Esophagus muscularis mucosa (tissue), 4 donors: Measurements from ENCODE around the gene SLC12A8. TPM values are rescaled to one million over a fixed set of nuclear protein-coding genes. Genes with fewer than 3 reads are reported as not detected.

Experiments used
- DNase-seq: peaks from one replicate; pipeline ENCODE4 v3.0.0-alpha.2; 2017; ENCODE audit errors: extremely low spot score
- H3K27ac ChIP-seq, 4 donors: fragments of 200-600 bp; sonication (generic); replicated peaks in 1 of 4; 1 replicate in 3 of 4; 2 replicates in 1 of 4; pipeline ENCODE4 v1.5.1; 2016 to 2019; ENCODE audit warnings: mild to moderate bottlenecking in 1 of 4
- H3K27me3 ChIP-seq, 4 donors: fragments of 200-600 bp; sonication (generic); one replicate each; pipeline versions ENCODE4 v1.5.1 to v1.6.0; 2016 to 2019
- H3K36me3 ChIP-seq, 4 donors: fragments of 200-600 bp; sonication (generic); one replicate each; pipeline ENCODE4 v1.5.1; 2016 to 2019
- H3K4me1 ChIP-seq, 4 donors: fragments of 200-600 bp; sonication (generic); one replicate each; pipeline ENCODE4 v1.5.1; 2016 to 2019
- H3K4me3 ChIP-seq, 4 donors: fragments of 200-600 bp; sonication (generic); 1 replicate in 2 of 4; 2 replicates in 2 of 4; pipeline ENCODE4 v1.5.1; 2016 to 2019; ENCODE audit warnings: mild to moderate bottlenecking in 4 of 4, moderate library complexity in 1 of 4
- H3K9me3 ChIP-seq, 4 donors: fragments of 200-600 bp; sonication (generic); 1 replicate in 3 of 4; 2 replicates in 1 of 4; pipeline ENCODE4 v1.5.1; 2016 to 2019
- CTCF ChIP-seq, 3 experiments: fragments of 200-600 bp in 2 of 3; fragments of 450-650 bp in 1 of 3; sonication (generic) in 2 of 3; IDR thresholded peaks; one replicate each; pipeline ENCODE4 v1.5.1; 2017 to 2019; ENCODE audit warnings: antibody characterized with exemption in 3 of 3, mild to moderate bottlenecking in 2 of 3, moderate library complexity in 1 of 3
- EP300 ChIP-seq: sonication (generic); formaldehyde crosslinking; IDR thresholded peaks from one replicate; pipeline ENCODE4 v1.6.1; 2017; ENCODE audit warnings: antibody characterized with exemption
- POLR2A ChIP-seq: fragments of 450-650 bp; IDR thresholded peaks from one replicate; pipeline ENCODE4 v1.6.1; 2017; ENCODE audit warnings: antibody characterized with exemption, moderate library complexity, mild to moderate bottlenecking, low read depth
- POLR2AphosphoS5 ChIP-seq, 2 donors: sonication (generic); formaldehyde crosslinking; IDR thresholded peaks; one replicate each; pipeline ENCODE4 v1.6.1; 2017; ENCODE audit warnings: antibody characterized with exemption in 2 of 2
- WGBS: methylation state at CpG from one replicate; pipeline ENCODE4 v1.1.5; 2018; 5-methylcytosine and 5-hydroxymethylcytosine counted together
- intact Hi-C: fragments of 100-400 bp; cut with DNase I; formaldehyde crosslinking; loops from one replicate; pipeline ENCODE4 v1.15.1; 2023
- total RNA-seq, 4 donors: library from RNA; depleted of rRNA; stranded (reverse); fragments of >200 nt; gene quantifications; one replicate each; pipeline versions ENCODE4 v1.1.0 to v1.2.1, GENCODE V29; 2016

Gene SLC12A8
- total RNA-seq, 4 donors from 2014 or later = 0.46 to 2.9 (median 1.6) TPM; not detected in 1

- WGBS = 58% methylated on average over 11 of the region's 11 CpGs
- H3K9me3 ChIP-seq = no peaks in the 10 kb centered on the region
- no peak overlapping the region for H3K4me3 ChIP-seq
- DNase-seq = no peak
- intact Hi-C loops = no loop called here
- peak overlapping the region; percentile 68 to 87 (median 74) for H3K27ac ChIP-seq
- peaks cover 68 to 74% (median 72%) of the 10 kb centered on the region in 4 donors for H3K4me1 ChIP-seq
- TF ChIP-seq CTCF (IDR thresholded peaks at IDR 0.05) (no peak), POLR2A (no peak), POLR2AphosphoS5 (IDR thresholded peaks at IDR 0.05) (no peak), EP300 (no peak)
- H3K36me3 ChIP-seq = no peaks in the 10 kb centered on the region
- no peaks in the 10 kb centered on the region for H3K27me3 ChIP-seq
These were observed 173.1 kb downstream of the SLC12A8 start for GRCh38 chr3:125039131-125040100.

DNA sequence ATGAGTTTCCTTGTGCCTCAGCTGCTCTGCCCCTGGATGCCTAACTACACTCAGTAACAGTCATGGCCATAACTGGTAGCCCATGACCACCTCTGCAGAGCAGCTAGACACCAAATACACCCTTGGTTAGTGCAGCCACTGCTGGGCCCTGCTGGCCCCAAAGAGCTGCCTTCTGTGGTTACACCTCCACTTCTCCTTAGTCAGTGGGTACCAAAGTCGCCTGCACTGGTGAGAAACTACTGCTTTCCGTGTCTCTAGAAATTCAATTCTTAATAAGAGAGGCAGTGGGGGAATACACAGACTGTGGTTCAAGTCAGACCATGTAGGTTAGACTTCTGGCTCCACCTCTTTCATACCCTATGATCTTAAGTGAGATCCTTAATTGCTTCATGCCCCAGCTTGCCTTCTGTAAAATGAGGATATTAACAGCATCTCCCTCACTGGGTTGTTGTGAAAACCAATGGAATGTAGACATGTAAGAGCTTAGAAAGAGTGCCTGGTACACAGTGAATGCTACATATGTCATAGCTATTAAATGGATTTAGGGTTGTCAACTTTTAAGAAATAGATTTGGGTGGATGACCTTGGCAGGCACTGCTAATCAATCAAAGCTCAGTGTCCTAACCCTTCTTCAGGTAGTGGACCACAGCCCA is 174.9 kb downstream of the SLC12A8 start:
- Histone ChIP-seq H3K36me3 (no peaks in the 10 kb centered on the region), H3K4me3 (no peak overlapping the region), H3K27me3 (no peaks in the 10 kb centered on the region), H3K4me1 (peaks cover 60 to 66% (median 66%) of the 10 kb centered on the region in 4 donors), H3K9me3 (no peaks in the 10 kb centered on the region), H3K27ac (peak overlapping the region in 2 of 4 donors; percentile 9 to 68)
- WGBS = 100% methylated on average over 2 of the region's 2 CpGs
- no peak for DNase-seq
- no peak for TF ChIP-seq POLR2A
- no peak for TF ChIP-seq POLR2AphosphoS5 (IDR thresholded peaks at IDR 0.05)
- intact Hi-C loops = no loop called here

DNA sequence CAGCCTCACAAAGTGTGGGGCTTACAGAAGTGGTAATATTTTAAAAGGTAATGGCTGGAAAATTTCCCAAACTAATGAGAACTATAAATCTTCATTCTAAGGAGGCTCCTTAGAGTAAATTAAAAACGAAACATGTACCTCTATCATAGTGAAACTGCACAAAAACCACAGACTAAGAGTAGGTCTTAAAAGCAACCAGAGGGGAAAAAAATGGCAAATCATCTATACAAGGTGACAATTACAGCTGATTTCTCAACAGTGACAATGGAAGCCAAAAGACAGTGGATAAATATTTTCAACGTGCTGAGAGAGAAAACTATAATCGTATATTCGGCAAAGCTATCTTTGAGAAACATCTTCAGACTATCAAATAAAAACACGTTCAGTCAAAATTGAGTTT is 177.3 kb downstream of the SLC12A8 start:
- no peak for TF ChIP-seq CTCF (IDR thresholded peaks at IDR 0.05)
- no peak for TF ChIP-seq POLR2AphosphoS5 (IDR thresholded peaks at IDR 0.05)
- TF ChIP-seq EP300 = no peak
- no peak for TF ChIP-seq POLR2A
- Histone ChIP-seq H3K27ac (no peak overlapping the region), H3K4me1 (peaks cover 41 to 60% (median 49%) of the 10 kb centered on the region in 4 donors), H3K4me3 (no peak overlapping the region), H3K27me3 (no peaks in the 10 kb centered on the region), H3K36me3 (no peaks in the 10 kb centered on the region), H3K9me3 (no peaks in the 10 kb centered on the region)
- intact Hi-C loops = no loop called here
- WGBS = 94% methylated on average over 5 of the region's 5 CpGs
- no peak for DNase-seq

- Histone ChIP-seq H3K27me3 (no peaks in the 10 kb centered on the region), H3K9me3 (no peaks in the 10 kb centered on the region), H3K4me3 (no peak overlapping the region), H3K36me3 (peaks cover 5 to 8% (median 8%) of the 10 kb centered on the region in 4 donors), H3K4me1 (peaks cover 29 to 50% (median 35%) of the 10 kb centered on the region in 4 donors), H3K27ac (peak overlapping the region in 2 of 4 donors; percentile 10 to 17)
- no peak for DNase-seq
- intact Hi-C loops = no loop called here
- 94% methylated on average over 14 of the region's 14 CpGs for WGBS
- TF ChIP-seq EP300 (no peak), CTCF (IDR thresholded peaks at IDR 0.05) (no peak), POLR2AphosphoS5 (IDR thresholded peaks at IDR 0.05) (no peak), POLR2A (no peak)
These were observed 178.9 kb downstream of the SLC12A8 start for GRCh38 chr3:125033616-125034015.

DNA sequence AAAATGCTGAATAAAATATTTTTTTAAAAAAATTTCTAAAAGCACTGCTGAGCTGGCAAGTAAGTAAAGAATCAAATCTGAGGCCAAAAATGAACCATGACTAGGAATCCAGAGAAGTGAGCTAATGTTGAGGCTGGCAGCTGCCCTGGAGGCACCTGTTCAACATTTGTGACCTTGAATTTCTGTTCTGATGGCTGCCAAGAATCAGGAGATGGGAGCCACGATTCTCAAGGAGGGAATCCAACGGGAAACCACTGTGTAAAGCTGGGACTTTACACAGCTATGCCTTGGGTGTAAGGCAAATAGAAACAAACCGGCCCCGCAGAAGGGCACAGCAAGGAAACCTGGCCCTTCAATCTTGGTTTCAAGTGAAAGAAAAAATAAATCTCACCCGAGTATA is 179.4 kb downstream of the SLC12A8 start:
- no peak for DNase-seq
- Histone ChIP-seq H3K36me3 (peaks cover 5 to 13% (median 13%) of the 10 kb centered on the region in 4 donors), H3K4me1 (peaks cover 28 to 50% (median 33%) of the 10 kb centered on the region in 4 donors), H3K9me3 (no peaks in the 10 kb centered on the region), H3K27me3 (no peaks in the 10 kb centered on the region), H3K27ac (peak overlapping the region; percentile 10 to 36 (median 24)), H3K4me3 (no peak overlapping the region)
- intact Hi-C loops = no loop called here
- 64% methylated on average over 5 of the region's 5 CpGs for WGBS
- TF ChIP-seq POLR2A = no peak
- no peak for TF ChIP-seq EP300
- TF ChIP-seq CTCF (IDR thresholded peaks at IDR 0.05) = no peak
- no peak for TF ChIP-seq POLR2AphosphoS5 (IDR thresholded peaks at IDR 0.05)
